ENCODE measurements around the gene HOXB6.

The HOXB6 gene

GRCh38 chr17:48646183-48647102 is 41.7 kb upstream of the HOXB6 start (continued):
- 0 out of 2 replicates have a peak, but pooled peaks have one; percentile 16 for TF ChIP-seq INSM2 (tag by site-specific recombination; IDR thresholded peaks at IDR 0.05)
- TF ChIP-seq, protein P1, sequence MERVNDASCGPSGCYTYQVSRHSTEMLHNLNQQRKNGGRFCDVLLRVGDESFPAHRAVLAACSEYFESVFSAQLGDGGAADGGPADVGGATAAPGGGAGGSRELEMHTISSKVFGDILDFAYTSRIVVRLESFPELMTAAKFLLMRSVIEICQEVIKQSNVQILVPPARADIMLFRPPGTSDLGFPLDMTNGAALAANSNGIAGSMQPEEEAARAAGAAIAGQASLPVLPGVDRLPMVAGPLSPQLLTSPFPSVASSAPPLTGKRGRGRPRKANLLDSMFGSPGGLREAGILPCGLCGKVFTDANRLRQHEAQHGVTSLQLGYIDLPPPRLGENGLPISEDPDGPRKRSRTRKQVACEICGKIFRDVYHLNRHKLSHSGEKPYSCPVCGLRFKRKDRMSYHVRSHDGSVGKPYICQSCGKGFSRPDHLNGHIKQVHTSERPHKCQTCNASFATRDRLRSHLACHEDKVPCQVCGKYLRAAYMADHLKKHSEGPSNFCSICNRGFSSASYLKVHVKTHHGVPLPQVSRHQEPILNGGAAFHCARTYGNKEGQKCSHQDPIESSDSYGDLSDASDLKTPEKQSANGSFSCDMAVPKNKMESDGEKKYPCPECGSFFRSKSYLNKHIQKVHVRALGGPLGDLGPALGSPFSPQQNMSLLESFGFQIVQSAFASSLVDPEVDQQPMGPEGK (tag by site-specific recombination; IDR thresholded peaks at IDR 0.05): peak; percentile 96
- no peak; the same call in 1 of the 2 replicates for TF ChIP-seq ZNF449 (tag by site-specific recombination; IDR thresholded peaks at IDR 0.05)
- no peak for TF ChIP-seq ZNF621 (tag by site-specific recombination; IDR thresholded peaks at IDR 0.05)
- TF ChIP-seq ZNF211 (tag by site-specific recombination; IDR thresholded peaks at IDR 0.05; ENCODE audit: low read depth): no peak
- TF ChIP-seq SCRT2 (tag by site-specific recombination; IDR thresholded peaks at IDR 0.05): peak; percentile 97
- peak; percentile 88; the same call in 1 of the 2 replicates for TF ChIP-seq KLF8 (tag by site-specific recombination; IDR thresholded peaks at IDR 0.05)
- TF ChIP-seq ZNF335 (tag by site-specific recombination; conservative IDR thresholded peaks at IDR 0.05): peak; percentile 96
- peak; percentile 82 for TF ChIP-seq KLF1 (tag by site-specific recombination; IDR thresholded peaks at IDR 0.05)
- TF ChIP-seq ZSCAN5A (tag by site-specific recombination; IDR thresholded peaks at IDR 0.05): no peak
- no peak for TF ChIP-seq ZNF704 (tag by site-specific recombination; IDR thresholded peaks at IDR 0.05)
- TF ChIP-seq ZNF596 (tag by site-specific recombination; IDR thresholded peaks at IDR 0.05): peak; percentile 100
- TF ChIP-seq ZFP37 (tag by site-specific recombination; IDR thresholded peaks at IDR 0.05): peak; percentile 38; the same call in 1 of the 2 replicates
- TF ChIP-seq TCF7L2 (IDR thresholded peaks at IDR 0.05; ENCODE audit: borderline replicate concordance, low read depth, low read length): peak; percentile 21; the same call in 1 of the 2 replicates
- TF ChIP-seq ZNF585B (tag by site-specific recombination; IDR thresholded peaks at IDR 0.05): 0 out of 2 replicates have a peak, but pooled peaks have one; percentile 1
- peak; percentile 80 for TF ChIP-seq ZIC2 (tag by site-specific recombination; IDR thresholded peaks at IDR 0.05)
- TF ChIP-seq ZNF777 (tag by site-specific recombination; IDR thresholded peaks at IDR 0.05; ENCODE audit: borderline replicate concordance): peak; percentile 96
- TF ChIP-seq SP3 (tag by site-specific recombination; IDR thresholded peaks at IDR 0.05): peak; percentile 15
- TF ChIP-seq, protein P2, sequence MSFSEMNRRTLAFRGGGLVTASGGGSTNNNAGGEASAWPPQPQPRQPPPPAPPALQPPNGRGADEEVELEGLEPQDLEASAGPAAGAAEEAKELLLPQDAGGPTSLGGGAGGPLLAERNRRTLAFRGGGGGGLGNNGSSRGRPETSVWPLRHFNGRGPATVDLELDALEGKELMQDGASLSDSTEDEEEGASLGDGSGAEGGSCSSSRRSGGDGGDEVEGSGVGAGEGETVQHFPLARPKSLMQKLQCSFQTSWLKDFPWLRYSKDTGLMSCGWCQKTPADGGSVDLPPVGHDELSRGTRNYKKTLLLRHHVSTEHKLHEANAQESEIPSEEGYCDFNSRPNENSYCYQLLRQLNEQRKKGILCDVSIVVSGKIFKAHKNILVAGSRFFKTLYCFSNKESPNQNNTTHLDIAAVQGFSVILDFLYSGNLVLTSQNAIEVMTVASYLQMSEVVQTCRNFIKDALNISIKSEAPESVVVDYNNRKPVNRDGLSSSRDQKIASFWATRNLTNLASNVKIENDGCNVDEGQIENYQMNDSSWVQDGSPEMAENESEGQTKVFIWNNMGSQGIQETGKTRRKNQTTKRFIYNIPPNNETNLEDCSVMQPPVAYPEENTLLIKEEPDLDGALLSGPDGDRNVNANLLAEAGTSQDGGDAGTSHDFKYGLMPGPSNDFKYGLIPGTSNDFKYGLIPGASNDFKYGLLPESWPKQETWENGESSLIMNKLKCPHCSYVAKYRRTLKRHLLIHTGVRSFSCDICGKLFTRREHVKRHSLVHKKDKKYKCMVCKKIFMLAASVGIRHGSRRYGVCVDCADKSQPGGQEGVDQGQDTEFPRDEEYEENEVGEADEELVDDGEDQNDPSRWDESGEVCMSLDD (tag by site-specific recombination; IDR thresholded peaks at IDR 0.05): peak; percentile 75
- no peak for TF ChIP-seq ZBTB1 (tag by site-specific recombination; IDR thresholded peaks at IDR 0.05)
- TF ChIP-seq ZBTB48 (tag by site-specific recombination; IDR thresholded peaks at IDR 0.05): peak; percentile 61
- TF ChIP-seq ZNF501 (tag by site-specific recombination; IDR thresholded peaks at IDR 0.05): peak; percentile 73; the same call in 1 of the 2 replicates
- TF ChIP-seq ZNF433 (tag by site-specific recombination; IDR thresholded peaks at IDR 0.05; ENCODE audit: low read depth): no peak
- TF ChIP-seq FEZF1 (tag by site-specific recombination; IDR thresholded peaks at IDR 0.05): 0 out of 2 replicates have a peak, but pooled peaks have one; percentile 5
- TF ChIP-seq ZNF76 (tag by site-specific recombination; IDR thresholded peaks at IDR 0.05; ENCODE audit: borderline replicate concordance, low read depth): no peak
- no peak for TF ChIP-seq ZNF660 (tag by site-specific recombination; IDR thresholded peaks at IDR 0.05)
- peak; percentile 69; the same call in 1 of the 2 replicates for TF ChIP-seq PBX3 (CRISPR knock-in tag; IDR thresholded peaks at IDR 0.05)
